ENCODE measurements around the gene ZNF418. TPM values are rescaled to one million over a fixed set of nuclear protein-coding genes. Genes with fewer than 3 reads are reported as not detected.
A peak's percentile ranks its signal among the peaks of the same experiment; 100 is the strongest.

ZNF418 gene
- polyA plus RNA-seq (ENCODE audit: insufficient read length in 3 of 3), result 10 to 100 TPM; 18.7 to 24.2 (median 22.6) TPM

DNA sequence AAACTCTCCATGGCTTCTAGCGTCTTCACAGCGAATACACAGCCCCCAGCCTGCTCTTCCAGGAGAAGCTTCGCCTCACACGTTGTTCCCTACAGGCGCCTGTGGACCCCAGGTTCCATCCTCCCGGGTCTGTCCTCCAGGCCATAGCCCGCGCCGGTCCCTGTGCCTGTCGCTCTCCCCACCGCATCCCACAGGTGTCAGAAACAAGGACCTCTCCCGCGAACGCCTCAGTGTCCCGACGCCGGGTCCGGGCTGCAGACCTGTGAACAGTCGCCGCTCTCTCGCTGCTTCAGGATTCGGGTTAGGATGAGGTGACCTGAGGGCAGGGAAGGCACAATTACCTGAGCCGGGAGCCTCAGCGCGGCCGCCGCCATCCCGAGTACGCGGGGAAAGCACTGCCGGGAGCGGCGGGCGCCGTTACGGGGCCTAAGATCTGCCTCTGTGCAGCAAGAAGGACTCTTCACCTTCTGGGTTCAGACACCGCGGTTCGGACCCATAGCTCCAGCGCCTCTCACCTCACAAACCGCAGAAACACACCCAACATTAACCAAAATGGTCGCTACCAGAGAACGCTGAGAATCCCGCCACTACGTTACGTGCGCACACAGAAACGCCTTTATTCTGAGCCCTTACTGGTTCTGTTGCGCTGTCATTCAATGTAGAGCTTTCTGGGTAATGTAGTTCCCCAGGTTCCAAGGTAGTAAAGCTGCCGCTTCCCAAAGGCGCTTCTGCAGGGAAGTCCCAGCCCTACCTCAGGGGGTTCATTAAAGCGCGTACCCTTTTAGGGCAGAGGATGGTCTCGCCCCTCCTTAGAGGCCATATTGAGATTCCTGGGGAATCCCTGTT is at the start of gene ZNF418:
Gene ZNF418 (minus strand): TSS at position 583 of the 846 bp plus-strand sequence. CDS start 1,580 bp downstream, outside the sequence.
- DNase-seq (ENCODE audit: low read depth in 3 of 3, low spot score in 2 of 3), result peak; percentile 62 to 80 (median 65)

DNA sequence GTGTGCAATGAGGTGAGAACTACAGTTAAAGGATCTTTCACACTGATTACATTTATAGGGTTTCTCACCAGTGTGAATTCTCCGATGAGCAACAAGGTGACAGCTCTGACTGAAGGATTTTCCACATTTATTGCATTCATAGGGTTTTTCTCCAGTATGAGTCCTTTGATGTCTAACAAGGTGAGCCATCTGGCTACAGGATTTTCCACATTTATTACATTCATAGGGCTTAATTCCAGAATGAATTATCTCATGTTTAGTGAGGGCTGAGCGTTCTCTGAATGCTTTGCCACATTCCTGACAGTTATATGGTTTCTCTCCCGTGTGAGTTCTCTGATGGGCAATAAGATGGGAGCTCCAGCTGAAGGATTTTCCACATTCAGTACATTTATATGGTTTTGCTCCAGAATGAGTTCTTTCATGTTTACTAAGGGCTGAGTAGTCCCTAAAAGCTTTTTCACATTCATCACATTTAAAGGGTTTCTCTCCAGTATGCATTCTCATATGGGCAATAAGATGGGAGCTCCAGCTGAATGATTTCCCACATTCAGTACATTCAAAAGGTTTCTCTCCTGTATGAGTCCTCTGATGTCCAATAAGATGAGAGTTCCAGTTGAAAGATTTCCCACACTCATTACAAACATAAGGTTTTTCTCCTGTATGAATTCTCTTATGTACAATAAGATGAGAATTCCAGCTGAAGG is 43.5 kb upstream of the ZNF418 start:
- DNase-seq (ENCODE audit: low read depth in 3 of 3, low spot score in 2 of 3), result no peak

DNA sequence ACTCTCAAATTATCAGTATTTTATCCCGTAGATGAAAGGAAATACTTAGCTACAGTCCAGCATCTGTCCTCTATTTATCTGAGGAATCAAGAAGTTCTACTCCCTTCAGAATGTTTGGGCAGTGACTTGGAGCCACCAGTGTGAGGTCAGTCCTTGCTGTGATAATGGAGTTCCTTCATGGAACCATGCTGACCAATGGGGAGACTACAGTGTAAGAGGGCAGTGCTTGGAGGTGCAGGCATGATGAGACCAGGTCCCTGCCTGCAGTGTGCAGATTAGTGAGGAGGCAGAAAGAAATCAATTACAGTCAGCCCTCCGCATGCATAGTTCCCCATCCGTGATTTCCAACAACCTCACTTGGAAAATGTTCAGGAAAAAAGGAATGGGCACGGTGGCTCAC is 39.2 kb upstream of the ZNF418 start, which contains the start of gene C19orf18:
Gene C19orf18 (minus strand): TSS at position 101 of the 400 bp plus-strand sequence. CDS start 102 bp downstream, outside the sequence.
- no peak for DNase-seq (ENCODE audit: low read depth in 3 of 3, low spot score in 2 of 3)

DNA sequence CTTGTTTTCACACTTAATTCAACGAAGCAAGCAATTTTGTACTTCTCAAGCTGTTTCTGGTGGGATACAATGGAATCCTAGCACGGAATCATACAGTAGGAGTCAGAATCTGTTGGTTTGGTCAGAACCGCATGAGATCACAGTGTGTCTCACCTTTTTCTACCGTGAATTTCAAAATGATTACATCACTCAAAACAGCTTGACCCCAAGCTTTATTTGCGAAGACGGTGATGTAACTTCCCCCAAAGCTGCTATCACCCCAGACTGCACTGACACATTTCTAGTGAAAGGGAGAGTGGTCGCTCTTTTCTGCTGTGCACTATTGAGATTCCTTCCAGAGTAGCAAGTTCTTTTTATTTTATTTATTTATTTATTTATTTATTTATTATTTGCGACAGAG is 29.6 kb upstream of the ZNF418 start:
- no peak for DNase-seq (ENCODE audit: low read depth in 3 of 3, low spot score in 2 of 3)

DNA sequence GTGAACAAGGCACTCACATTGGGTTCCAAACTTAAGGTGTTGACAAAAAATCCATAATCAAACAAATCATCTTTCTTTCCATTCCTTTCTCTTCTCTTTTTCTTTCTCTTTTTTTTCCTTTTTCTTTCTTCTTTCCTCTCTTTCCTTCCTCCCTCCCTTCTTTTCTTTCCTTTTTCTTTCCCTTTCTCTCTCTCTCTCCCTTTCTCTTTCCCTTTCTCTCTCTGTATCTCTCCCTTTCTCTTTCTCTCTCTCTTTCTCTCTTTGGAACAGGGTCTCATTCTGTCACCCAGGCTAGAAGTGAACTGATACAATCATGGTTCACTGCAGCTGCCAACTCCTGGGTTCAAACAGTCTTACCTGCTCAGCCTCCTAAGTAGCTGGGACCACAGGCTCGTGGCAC is 26.6 kb upstream of the ZNF418 start:
- DNase-seq (ENCODE audit: low read depth in 3 of 3, low spot score in 2 of 3), result no peak

DNA sequence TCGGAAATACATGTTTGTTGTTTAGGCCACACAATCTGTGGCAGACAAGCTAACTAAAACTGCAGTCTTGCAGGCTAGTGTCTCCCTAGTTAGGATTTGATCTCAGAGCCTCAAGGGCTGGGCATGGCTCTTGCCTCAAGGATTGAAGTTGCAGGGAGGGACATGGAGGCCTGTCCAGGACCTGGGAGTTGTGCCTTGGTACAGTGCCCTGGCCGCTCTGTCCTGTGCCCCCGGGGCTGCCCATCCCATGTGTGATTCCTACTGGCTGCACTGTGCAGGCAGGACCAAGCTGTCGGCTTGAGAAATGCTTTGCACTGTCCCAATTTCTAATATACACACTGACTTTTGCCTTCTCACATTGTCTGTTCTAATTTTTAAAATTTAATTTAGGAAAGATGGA is 19.8 kb upstream of the ZNF418 start:
- DNase-seq (ENCODE audit: low read depth in 3 of 3, low spot score in 2 of 3), result no peak

DNA sequence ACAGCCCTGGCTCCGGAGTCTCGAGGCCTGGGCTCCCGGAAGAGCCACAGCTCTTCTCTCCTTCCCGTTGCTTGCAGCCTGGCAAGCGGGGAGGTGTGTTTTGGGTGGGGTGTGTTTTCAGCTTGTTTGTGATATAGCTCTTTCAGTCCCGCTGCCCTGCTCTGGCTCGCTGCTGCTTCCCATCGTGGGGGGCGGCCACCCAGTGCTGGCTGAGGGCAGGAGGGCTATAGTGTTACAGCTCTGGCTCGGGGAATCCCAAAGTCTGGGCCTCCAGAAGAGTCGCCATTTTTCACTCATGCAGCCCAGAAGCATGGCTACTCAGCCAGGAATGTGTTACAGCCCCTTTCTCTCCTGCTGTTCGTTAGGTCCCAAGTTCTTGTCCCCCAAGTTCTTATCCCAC is 14.5 kb upstream of the ZNF418 start:
- no peak for DNase-seq (ENCODE audit: low read depth in 3 of 3, low spot score in 2 of 3)

DNA sequence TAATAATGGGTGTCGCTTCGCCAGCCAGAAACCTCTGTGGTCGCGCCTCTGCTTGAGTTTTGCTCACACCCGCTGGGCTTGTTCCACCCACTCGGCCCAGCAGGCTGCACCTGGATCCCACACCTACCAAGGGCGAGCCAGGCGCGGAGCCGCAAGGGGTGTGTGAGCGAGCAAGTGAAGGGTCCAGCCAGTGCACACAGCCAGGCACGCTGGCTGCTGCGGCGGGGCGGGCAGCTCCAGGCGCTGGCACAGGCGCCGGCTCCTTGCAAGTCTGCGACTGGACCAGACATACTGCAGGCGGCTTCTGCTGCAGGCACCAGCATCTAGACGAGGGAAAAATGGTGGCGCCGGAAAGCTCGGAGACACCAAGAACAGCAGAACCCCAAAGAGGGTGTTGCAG is 14.1 kb upstream of the ZNF418 start:
- DNase-seq (ENCODE audit: low read depth in 3 of 3, low spot score in 2 of 3), result no peak

DNA sequence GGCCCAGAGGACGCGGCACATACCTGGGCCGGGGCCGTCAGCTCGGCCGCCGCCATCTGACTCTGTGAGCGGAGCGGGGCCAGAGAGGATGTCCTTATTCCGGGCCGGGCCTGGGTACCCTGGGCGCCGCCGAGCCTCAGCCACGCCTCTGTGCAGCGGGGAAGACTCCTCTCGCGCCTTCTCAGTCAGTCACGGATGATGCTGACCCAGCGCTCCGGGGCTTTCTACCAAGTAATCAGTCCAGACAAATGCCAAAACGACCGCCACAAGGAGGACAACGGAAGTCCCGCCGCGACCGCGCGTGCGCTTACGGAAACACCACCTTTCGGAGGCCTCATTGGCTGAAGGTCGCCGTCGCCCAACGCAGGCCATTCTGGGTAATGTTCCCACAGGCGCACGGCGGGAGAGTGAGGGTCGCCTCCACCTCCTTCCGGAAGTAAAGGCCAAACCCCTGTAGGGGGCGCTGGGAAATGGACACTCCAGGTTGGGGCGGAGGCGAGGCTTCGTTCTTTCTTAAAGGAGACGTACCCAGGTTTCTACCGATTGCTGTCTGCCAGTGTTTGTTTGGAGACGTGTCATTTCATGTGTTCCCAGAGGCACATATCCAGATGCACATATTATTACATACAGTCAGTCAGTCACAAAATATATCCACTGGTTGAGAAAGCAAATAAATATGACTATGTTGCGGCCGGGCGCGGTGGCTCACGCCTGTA is 12.4 kb upstream of the ZNF418 start, which contains the start of gene ZNF256:
Gene ZNF256 (minus strand): TSS at position 288 of the 716 bp plus-strand sequence. CDS start 232 bp downstream, at position 56.
- peak; percentile 89 to 95 (median 92) for DNase-seq (ENCODE audit: low read depth in 3 of 3, low spot score in 2 of 3)

DNA sequence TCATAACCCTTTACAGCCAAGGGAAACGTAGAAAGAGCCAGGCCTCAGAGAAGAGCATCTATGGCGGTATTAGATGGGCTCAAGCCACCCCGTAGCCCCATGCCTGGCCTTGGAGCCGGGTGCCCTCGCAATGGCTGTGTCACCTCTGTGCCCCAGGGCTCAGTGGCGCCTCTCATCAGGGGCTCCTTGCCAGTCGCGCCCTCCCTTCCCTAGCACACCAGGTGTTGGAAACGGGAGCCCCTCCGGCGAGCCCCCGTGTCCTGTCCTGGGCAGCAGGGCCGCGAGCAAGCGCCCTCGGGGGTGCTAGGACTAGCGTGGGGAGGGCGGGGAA is 11.9 kb upstream of the ZNF418 start:
- DNase-seq (ENCODE audit: low read depth in 3 of 3, low spot score in 2 of 3), result no peak

DNA sequence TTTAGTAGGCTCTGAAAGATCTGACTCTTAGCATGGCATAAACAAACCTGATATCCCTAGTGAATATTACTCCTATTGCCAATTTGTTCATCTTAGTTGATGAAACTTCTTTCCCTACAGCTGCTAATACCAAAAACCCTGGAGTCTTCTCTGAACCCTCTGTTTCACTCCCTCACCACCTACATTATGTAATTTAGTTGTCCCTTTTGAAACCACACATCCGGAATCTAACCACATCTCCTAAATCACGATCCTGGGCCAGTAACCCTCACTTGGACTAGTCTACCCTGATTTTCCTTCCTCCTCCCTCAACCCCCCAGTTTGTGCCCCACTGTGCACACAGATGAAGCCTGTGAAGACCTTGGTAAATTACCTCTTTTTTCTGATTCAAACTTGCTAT is 11.1 kb upstream of the ZNF418 start:
- DNase-seq (ENCODE audit: low read depth in 3 of 3, low spot score in 2 of 3), result no peak

DNA sequence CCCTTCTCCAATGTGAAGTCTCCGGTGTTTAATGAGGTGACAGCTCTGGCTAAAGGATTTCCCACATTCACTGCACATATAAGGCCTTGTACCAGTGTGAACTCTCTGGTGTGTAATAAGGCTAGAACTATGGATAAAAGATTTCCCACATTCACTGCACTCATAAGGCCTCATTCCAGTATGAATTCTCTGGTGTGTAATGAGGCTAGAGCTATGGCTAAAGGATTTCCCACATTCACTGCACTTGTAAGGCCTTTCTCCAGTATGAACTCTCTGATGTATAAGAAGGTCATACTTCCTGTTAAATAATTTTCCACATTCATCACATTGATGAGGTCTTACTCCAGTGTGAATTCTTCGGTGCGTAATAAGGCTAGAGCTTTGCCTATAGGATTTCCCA is 6.4 kb upstream of the ZNF418 start:
- DNase-seq (ENCODE audit: low read depth in 3 of 3, low spot score in 2 of 3), result no peak

DNA sequence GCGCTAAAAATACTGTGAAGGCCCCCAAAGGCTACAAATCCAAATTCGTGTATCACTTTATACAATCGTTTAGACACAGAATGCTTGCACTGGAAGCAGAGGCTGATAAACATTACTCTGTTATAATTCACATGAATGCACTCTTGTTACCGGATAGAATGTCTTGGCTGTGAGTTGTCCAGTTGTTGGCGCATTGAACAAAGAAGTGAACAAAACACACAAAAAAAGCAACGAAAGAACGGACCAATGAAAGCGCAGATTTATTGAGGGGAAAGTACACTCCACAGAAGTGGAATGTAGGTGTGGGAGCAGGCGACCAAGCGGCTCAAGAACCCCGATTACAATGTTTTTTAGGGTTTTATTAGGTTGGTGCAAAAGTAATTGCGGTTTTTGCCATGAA is 529 bp upstream of the ZNF418 start:
- no peak for DNase-seq (ENCODE audit: low read depth in 3 of 3, low spot score in 2 of 3)

DNA sequence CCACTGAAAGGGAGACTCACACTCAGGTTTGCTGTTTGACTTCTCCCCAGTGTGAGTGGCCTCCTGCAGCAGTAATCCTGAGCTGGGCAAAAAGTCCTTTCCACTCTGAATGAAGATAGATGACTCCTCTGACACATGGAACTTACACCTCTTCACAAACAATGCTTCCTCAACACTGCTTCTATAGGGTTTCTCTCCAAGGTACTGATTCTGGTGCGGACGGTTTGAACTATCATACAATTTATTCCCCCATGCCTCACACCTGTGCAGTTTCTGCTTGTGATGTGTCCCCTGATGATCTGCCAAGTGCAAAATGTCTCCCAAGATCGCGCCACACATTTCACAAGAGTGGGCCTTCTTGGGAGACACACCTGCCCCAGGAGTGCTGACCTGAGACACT is 7.6 kb downstream of the ZNF418 start:
- no peak for DNase-seq (ENCODE audit: low read depth in 3 of 3, low spot score in 2 of 3)

DNA sequence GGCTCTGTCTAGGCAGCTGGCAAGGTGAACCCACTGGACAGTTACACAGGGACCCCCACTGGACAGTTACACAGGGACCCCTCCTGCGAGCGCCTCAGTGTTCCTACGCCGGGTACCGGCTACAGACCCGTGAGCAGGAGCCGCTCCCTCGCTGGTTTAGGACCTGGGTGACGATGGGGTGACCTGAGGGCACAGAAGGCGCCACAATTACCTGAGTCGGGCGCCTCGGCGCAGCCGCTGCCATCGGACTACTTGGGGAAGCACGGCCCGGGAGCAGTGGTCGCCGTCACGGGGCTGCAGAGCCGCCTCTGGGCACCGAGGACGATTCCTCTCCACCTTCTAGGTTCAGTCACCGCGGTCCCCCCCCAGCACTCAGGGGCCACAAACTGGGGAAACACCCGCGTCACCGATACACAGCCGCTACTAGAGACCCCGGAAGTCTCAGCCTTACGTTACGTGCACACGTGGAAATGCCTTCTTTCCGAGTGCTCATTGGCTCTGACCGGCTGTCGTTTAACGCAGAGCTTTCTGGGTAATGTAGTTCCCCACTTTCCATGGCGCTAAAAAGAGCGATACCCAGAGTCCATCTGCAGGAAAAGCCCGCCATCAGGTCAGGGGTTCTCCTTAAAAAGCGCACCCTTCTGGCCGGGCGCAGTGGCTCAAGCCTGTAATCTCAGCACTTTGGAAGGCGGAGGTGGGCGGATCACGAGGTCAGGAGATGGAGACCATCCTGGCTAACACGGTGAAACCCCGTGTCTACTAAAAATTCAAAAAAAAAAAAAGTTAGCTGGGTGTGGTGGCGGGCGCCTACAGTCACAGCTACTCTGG is 18.8 kb downstream of the ZNF418 start, which contains the start of gene ZNF417:
Gene ZNF417 (minus strand): TSS at position 425 of the 828 bp plus-strand sequence. CDS start 181 bp downstream, at position 244.
- DNase-seq (ENCODE audit: low read depth in 3 of 3, low spot score in 2 of 3), result peak; percentile 91 to 93 (median 92)

DNA sequence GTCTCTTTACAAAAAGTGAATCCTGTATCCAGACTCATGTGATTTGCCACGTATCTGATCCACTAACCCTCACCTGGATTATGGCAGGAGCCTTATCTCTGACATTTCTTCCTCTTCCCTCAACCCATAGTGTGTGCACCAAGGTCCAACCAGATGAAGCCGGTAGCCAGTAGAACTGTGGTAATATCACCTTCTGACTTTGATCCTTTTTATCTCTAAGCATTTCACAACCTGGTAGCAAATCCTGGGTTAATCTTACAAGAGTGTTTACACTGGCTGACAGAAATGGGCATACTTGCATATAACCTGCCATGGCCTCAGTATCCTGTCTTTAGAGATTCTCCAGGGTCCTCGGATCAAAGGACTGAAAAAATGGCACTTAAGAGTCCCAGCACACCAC is 20.7 kb downstream of the ZNF418 start:
- DNase-seq (ENCODE audit: low read depth in 3 of 3, low spot score in 2 of 3), result no peak

DNA sequence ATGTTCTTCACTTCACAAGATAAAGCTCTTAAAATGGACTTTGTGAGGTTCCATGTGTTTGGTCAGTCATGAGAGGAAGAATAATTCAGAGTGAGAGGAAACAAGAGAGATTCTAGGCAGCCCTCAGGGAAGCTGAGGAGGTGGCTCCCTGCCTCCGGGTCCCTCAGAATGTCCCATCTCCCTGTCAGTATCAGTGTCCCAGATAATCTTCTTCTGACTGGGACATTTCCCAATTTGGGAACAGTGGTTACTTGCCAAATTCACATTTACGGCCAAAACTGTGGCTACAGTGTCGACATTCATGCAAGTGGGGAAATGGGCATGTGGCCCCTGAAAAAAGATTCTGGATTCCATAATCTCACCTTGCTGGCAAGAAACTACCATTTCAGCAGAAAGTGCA is 27.8 kb downstream of the ZNF418 start:
- DNase-seq (ENCODE audit: low read depth in 3 of 3, low spot score in 2 of 3), result no peak

DNA sequence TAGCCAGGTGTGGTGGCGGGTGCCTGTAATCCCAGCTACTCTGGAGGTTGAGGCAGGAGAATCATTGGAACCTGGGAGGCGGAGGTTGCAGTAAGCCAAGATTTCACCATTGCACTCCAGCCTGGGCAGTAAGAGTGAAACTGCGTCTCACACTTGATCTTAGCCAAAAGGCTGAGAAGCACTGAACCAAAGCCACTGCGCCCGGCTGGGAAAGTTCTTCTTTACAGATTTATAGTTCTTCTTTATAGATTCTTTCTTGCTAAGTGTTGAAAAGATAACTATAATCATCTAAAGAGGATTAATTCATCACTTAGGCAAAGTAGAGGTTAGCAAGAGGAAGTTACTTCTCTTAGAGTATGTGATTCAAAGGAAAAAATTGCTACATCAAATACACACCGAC is 29.9 kb downstream of the ZNF418 start:
- DNase-seq (ENCODE audit: low read depth in 3 of 3, low spot score in 2 of 3), result no peak

DNA sequence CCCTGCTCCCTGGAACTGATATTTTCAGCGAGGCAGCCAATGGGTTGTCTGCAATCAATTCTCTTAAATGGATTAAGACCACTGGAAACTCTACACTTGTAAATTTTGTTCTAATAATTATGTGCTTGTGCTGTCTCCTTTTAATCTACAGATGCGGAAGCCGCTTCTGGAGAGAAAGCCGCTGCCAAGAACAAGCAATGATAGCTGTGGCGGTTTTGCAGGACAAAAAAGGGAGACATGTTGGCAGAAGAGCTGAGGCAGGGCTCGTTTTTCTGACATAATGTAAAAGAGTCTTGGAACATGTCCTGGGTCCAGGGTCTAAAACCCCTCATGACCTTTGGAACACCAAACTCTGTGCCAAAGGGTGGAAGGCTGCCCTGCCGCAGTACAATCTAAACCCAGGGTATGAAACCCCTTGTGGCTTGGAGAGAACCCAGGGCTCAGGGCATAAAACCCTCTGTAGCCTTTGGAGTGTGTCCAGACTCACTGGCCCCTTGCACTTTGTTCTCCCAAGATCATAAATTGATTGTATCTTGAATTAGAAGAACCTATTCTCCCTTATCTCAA is 31.5 kb downstream of the ZNF418 start:
- no peak for DNase-seq (ENCODE audit: low read depth in 3 of 3, low spot score in 2 of 3)

DNA sequence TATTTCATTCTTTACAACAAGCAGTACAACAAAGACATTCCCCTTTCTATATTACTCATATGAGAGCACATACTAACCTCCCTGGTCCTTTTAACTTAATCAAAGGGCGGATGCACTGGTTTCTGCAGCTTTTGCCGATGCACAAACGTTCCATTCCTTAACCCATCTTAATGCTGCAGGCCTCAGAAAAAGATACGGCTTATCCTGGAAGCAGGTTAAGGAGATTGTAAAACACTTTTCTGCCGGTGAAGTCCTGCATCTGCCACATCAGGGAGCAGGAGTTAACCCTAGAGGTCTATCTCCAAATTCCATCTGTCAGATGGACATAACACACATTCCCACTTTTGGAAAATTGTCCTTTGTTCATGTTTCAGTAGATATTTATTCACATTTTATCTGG is 34.9 kb downstream of the ZNF418 start:
- no peak for DNase-seq (ENCODE audit: low read depth in 3 of 3, low spot score in 2 of 3)
